ENCODE measurements around the gene ENO3. TPM values are rescaled to one million over a fixed set of nuclear protein-coding genes. Genes with fewer than 3 reads are reported as not detected.

Gene ENO3
- total and polyA plus RNA-seq, 11 donors, result 253 to 1,459 (median 668) TPM

GRCh38 chr17:4959261-4959965, 8.5 kb downstream of the ENO3 start:
- DNase-seq, result peak in 1 of 5 donors; percentile 42

GRCh38 chr17:4960279-4960922, 9.5 kb downstream of the ENO3 start:
- Histone ChIP-seq H3K36me3 (peaks cover 3 to 63% (median 43%) of the 10 kb centered on the region in 9 donors), H3K4me3 (no peak overlapping the region), H3K27me3 (no peaks in the 10 kb centered on the region), H3K4me1 (peaks cover 0 to 11% (median 2%) of the 10 kb centered on the region in 12 donors), H3K27ac (no peak overlapping the region), H3K9me3 (no peaks in the 10 kb centered on the region)
- TF ChIP-seq CTCF (IDR thresholded peaks at IDR 0.05), result no peak
- TF ChIP-seq POLR2A (IDR thresholded peaks at IDR 0.05), result no peak
- ATAC-seq, result no peak
- DNase-seq, result no peak
- intact Hi-C loops (cut with DNase I), result no loop called here
- 85 to 89% (median 88%) methylated on average over 9 of the region's 9 CpGs for WGBS, 4 donors

More at GRCh38 chr17:4959261-4959965, 8.5 kb downstream of the ENO3 start:
- Histone ChIP-seq H3K27ac (no peak overlapping the region), H3K27me3 (no peaks in the 10 kb centered on the region), H3K9me3 (no peaks in the 10 kb centered on the region), H3K4me3 (no peak overlapping the region), H3K4me1 (peaks cover 0 to 10% (median 0%) of the 10 kb centered on the region in 12 donors), H3K36me3 (peaks cover 3 to 63% (median 39%) of the 10 kb centered on the region in 9 donors)
- intact Hi-C loops (cut with DNase I), result no loop called here
- 82 to 89% (median 85%) methylated on average over 18 of the region's 18 CpGs for WGBS, 4 donors
- TF ChIP-seq CTCF (IDR thresholded peaks at IDR 0.05) (no peak), POLR2A (IDR thresholded peaks at IDR 0.05) (no peak)
- peak in 1 of 4 donors; percentile 12 for ATAC-seq

GRCh38 chr17:4965311-4965986, 14.5 kb downstream of the ENO3 start:
- intact Hi-C loops (cut with DNase I), result loop anchor here in 1 of 10 donors (5.0 kb wide), 1 partner anchor 58 kb away; no protein-coding TSS in a partner anchor
- H3K36me3 ChIP-seq, result peaks cover 0 to 40% (median 27%) of the 10 kb centered on the region in 9 donors
- peak overlapping the region in 8 of 12 donors; percentile 89 to 99 (median 96) for H3K27ac ChIP-seq
- ATAC-seq (no peak), DNase-seq (no peak)
- TF ChIP-seq POLR2A (IDR thresholded peaks at IDR 0.05) (no peak), CTCF (IDR thresholded peaks at IDR 0.05) (no peak)
- no peaks in the 10 kb centered on the region for H3K9me3 ChIP-seq
- H3K27me3 ChIP-seq, result no peaks in the 10 kb centered on the region
- peak overlapping the region in 3 of 12 donors; percentile 66 to 82 (median 67) for H3K4me3 ChIP-seq
- H3K4me1 ChIP-seq, result peaks cover 0 to 43% (median 28%) of the 10 kb centered on the region in 12 donors
- WGBS, 4 donors, result 95 to 97% (median 96%) methylated on average over 15 of the region's 15 CpGs
